Uterus (tissue), 2 donors: ENCODE data around the gene ALPG.
"Not testable (repeated sequence)": the region's sequence is repeated elsewhere in the genome, so short reads cannot be mapped to it uniquely, and the experiment has no call there.

Experiments
- CTCF ChIP-seq, 4 experiments: fragments of 200-600 bp in 2 of 4; fragments of 450-650 bp in 2 of 4; sonication (generic) in 2 of 4; IDR thresholded peaks; one replicate each; pipeline ENCODE4 v1.5.1; 2016 to 2019; ENCODE audit warnings: antibody characterized with exemption in 4 of 4, mild to moderate bottlenecking in 2 of 4, moderate library complexity in 1 of 4
- POLR2A ChIP-seq, 2 donors: fragments of 450-650 bp; IDR thresholded peaks; one replicate each; pipeline ENCODE4 v1.6.1; 2016; ENCODE audit warnings: antibody characterized with exemption in 2 of 2, mild to moderate bottlenecking in 1 of 2, moderate library complexity in 1 of 2

DNA sequence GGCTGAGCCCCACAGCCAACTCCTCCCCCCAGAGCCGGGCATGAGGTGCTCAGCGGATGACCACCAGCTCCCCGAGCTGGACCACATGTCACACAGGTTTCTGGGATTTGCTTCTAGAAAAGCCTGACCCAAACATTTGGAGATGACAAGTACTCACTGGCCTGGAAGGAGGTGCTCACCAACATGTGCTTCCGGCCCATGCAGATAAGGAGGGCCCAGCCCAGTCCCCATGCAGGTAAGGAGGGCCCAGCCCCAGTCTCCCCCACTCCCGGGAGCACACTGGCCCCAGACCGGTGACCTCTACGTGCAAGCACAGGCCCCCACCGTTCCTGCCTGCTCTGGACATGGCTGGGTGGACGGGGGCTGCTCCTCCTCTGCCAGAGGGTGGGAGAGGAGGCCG lies 35.3 kb downstream of the ALPG start:
- TF ChIP-seq CTCF, POLR2A (IDR thresholded peaks at IDR 0.05): not testable (repeated sequence)
